ENCODE measurements around the gene LAMA4. TPM values are rescaled to one million over a fixed set of nuclear protein-coding genes. Genes with fewer than 3 reads are reported as not detected.

The LAMA4 gene
- total RNA-seq, 6 experiments from 2014 or later: 2.9 to 8.3 (median 4.2) TPM

- H3K4me3 ChIP-seq: no peak overlapping the region
- TF ChIP-seq CTCF (IDR thresholded peaks at IDR 0.05): no peak
- TF ChIP-seq POLR2A (IDR thresholded peaks at IDR 0.05): no peak
- no peaks in the 10 kb centered on the region for H3K9me3 ChIP-seq
- no peak overlapping the region for H3K27ac ChIP-seq
- ATAC-seq (no peak), DNase-seq (no peak)
- no peaks in the 10 kb centered on the region for H3K36me3 ChIP-seq
- intact Hi-C loops (cut with DNase I): no loop called here
- no peaks in the 10 kb centered on the region for H3K27me3 ChIP-seq
- no peaks in the 10 kb centered on the region for H3K4me1 ChIP-seq
- 53% methylated on average over 2 of the region's 2 CpGs for WGBS (ENCODE audit: insufficient coverage, low coverage, low lambda C conversion rate, missing lambda C conversion rate)
Observed at GRCh38 chr6:112286010-112286409, 31.6 kb upstream of the LAMA4 start.

GRCh38 chr6:112284603-112285002 lies 30.2 kb upstream of the LAMA4 start:
- ATAC-seq (no peak), DNase-seq (no peak)
- no peaks in the 10 kb centered on the region for H3K9me3 ChIP-seq
- no peaks in the 10 kb centered on the region for H3K36me3 ChIP-seq
- no peak for TF ChIP-seq CTCF (IDR thresholded peaks at IDR 0.05)
- TF ChIP-seq POLR2A (IDR thresholded peaks at IDR 0.05): no peak
- H3K4me3 ChIP-seq: no peak overlapping the region
- no peak overlapping the region for H3K27ac ChIP-seq
- H3K27me3 ChIP-seq: no peaks in the 10 kb centered on the region
- intact Hi-C loops (cut with DNase I): no loop called here
- no peaks in the 10 kb centered on the region for H3K4me1 ChIP-seq

GRCh38 chr6:112283621-112284020 lies 29.3 kb upstream of the LAMA4 start:
- Histone ChIP-seq H3K27ac (no peak overlapping the region), H3K27me3 (no peaks in the 10 kb centered on the region), H3K36me3 (no peaks in the 10 kb centered on the region), H3K9me3 (no peaks in the 10 kb centered on the region), H3K4me3 (no peak overlapping the region), H3K4me1 (no peaks in the 10 kb centered on the region)
- DNase-seq (no peak), ATAC-seq (no peak)
- no peak for TF ChIP-seq CTCF (IDR thresholded peaks at IDR 0.05)
- TF ChIP-seq POLR2A (IDR thresholded peaks at IDR 0.05): no peak
- intact Hi-C loops (cut with DNase I): no loop called here
- WGBS (ENCODE audit: insufficient coverage, low coverage, low lambda C conversion rate, missing lambda C conversion rate): 98% methylated on average over 4 of the region's 4 CpGs

GRCh38 chr6:112281821-112282615 lies 27.7 kb upstream of the LAMA4 start:
- Histone ChIP-seq H3K9me3 (no peaks in the 10 kb centered on the region), H3K27ac (no peak overlapping the region), H3K27me3 (no peaks in the 10 kb centered on the region), H3K4me1 (no peaks in the 10 kb centered on the region), H3K4me3 (no peak overlapping the region), H3K36me3 (no peaks in the 10 kb centered on the region)
- no peak for TF ChIP-seq POLR2A (IDR thresholded peaks at IDR 0.05)
- TF ChIP-seq CTCF (IDR thresholded peaks at IDR 0.05): peak in 2 of 4 donors; percentile 16 to 21
- ATAC-seq: peak; percentile 62 to 81 (median 74)
- intact Hi-C loops (cut with DNase I): no loop called here
- WGBS (ENCODE audit: insufficient coverage, low coverage, low lambda C conversion rate, missing lambda C conversion rate): 36% methylated on average over 4 of the region's 4 CpGs
- DNase-seq: peak in 1 of 3 donors; percentile 21
